HCT116 (cell line): Measurements from ENCODE around the gene COMMD4. TPM values are rescaled to one million over a fixed set of nuclear protein-coding genes. Genes with fewer than 3 reads are reported as not detected.
"Not testable (repeated sequence)": the region's sequence is repeated elsewhere in the genome, so short reads cannot be mapped to it uniquely, and the experiment has no call there.

ENCODE experiments used
- ATAC-seq: fragments of 200-7000 bp; cut with Tn5 transposase; 2 replicates; pipeline ENCODE4 v1.9.1; 2020; ENCODE audit warnings: mild to moderate bottlenecking, moderate library complexity
- BruUV-seq: library from RNA; stranded (reverse); fragments of 400-500 nt; replicated peaks from 2 replicates; lab custom pipeline; 2021; lab: Mats Ljungman, UMichigan
- CTCF ChIA-PET: fragments of 300-600 bp; sonication (Branson Sonifier 250); formaldehyde crosslinking; loops from one replicate; lab custom pipeline; 2021; ENCODE audit warnings: antibody characterized with exemption; lab: Charles Lee
- POLR2A ChIA-PET: fragments of 300-600, 350-600 bp; sonication (Branson Sonifier 250); formaldehyde crosslinking; loops from one replicate; lab custom pipeline; 2021; ENCODE audit warnings: antibody characterized with exemption; lab: Charles Lee
- RAD21 ChIA-PET, 2 experiments: fragments of 300-600 bp; sonication (Branson Sonifier 250); formaldehyde crosslinking; loops; one replicate each; lab custom pipeline; 2023; ENCODE audit warnings: low total read pairs in 2 of 2; ENCODE audit not compliant: uncharacterized antibody in 2 of 2, unreplicated experiment in 2 of 2, low non-redundant PET in 1 of 2; lab: Charles Lee
- DNase-seq: peaks from one replicate; pipeline ENCODE4 v3.0.0-alpha.2; 2010; ENCODE audit warnings: low read depth, low spot score
- H2AFZ ChIP-seq: fragments of 200-600 bp; shearing (Covaris generic), sonication (generic); 2 replicates; pipeline ENCODE4 v1.6.1; 2017; ENCODE audit warnings: low read depth, mixed run types, mixed read lengths, antibody characterized with exemption, low read length; ENCODE audit not compliant: poor library complexity, severe bottlenecking
- H3K27ac ChIP-seq: 2 replicates; pipeline ENCODE4 v1.5.1; 2012; ENCODE audit warnings: low read depth, low read length
- H3K27me3 ChIP-seq: fragments of 200-600 bp; sonication (generic); 2 replicates; pipeline ENCODE4 v1.6.1; 2016; ENCODE audit warnings: mixed run types, low read length, mixed read lengths; ENCODE audit not compliant: insufficient read depth
- H3K36me3 ChIP-seq, 2 experiments: fragments of 200-500 bp in 1 of 2; fragments of 200-600 bp in 1 of 2; sonication (Bioruptor generic) in 1 of 2; sonication (generic) in 1 of 2; 2 replicates each; pipeline versions ENCODE4 v1.5.1 to v1.6.1; 2014 to 2016; ENCODE audit warnings: low read length in 2 of 2, inconsistent platforms in 1 of 2, mixed read lengths in 1 of 2, mixed run types in 1 of 2; ENCODE audit not compliant: insufficient read depth in 2 of 2, control insufficient read depth in 1 of 2
- H3K4me1 ChIP-seq, 2 experiments: fragments of 200-600 bp in 1 of 2; sonication (generic) in 1 of 2; 2 replicates each; pipeline versions ENCODE4 v1.5.1 to v1.6.1; 2012 to 2017; ENCODE audit warnings: low read length in 2 of 2, inconsistent platforms in 1 of 2, mild to moderate bottlenecking in 1 of 2, mixed read lengths in 1 of 2, mixed run types in 1 of 2, moderate library complexity in 1 of 2; ENCODE audit not compliant: insufficient read depth in 2 of 2, control insufficient read depth in 1 of 2
- H3K4me2 ChIP-seq: fragments of 200-600 bp; sonication (generic); 2 replicates; pipeline ENCODE4 v1.6.1; 2017; ENCODE audit warnings: mixed run types, low read length, mixed read lengths
- H3K4me3 ChIP-seq, 2 experiments: fragments of 200-600 bp in 1 of 2; sonication (generic) in 1 of 2; replicated peaks in 1 of 2; 2 replicates each; pipeline ENCODE4 v1.5.1; 2011 to 2016; ENCODE audit warnings: low read length in 2 of 2, control low read depth in 1 of 2, low read depth in 1 of 2, mild to moderate bottlenecking in 1 of 2, mixed read lengths in 1 of 2, mixed run types in 1 of 2
- H3K79me2 ChIP-seq: fragments of 200-600 bp; sonication (generic); 2 replicates; pipeline ENCODE4 v1.6.1; 2017; ENCODE audit warnings: mild to moderate bottlenecking, mixed run types, low read length, moderate library complexity, mixed read lengths; ENCODE audit not compliant: insufficient read depth
- H3K9ac ChIP-seq: fragments of 200-600 bp; sonication (generic); 2 replicates; pipeline ENCODE4 v1.6.1; 2016; ENCODE audit warnings: low read length, mixed read lengths
- H3K9me2 ChIP-seq: fragments of 200-600 bp; sonication (generic), shearing (Covaris generic); 2 replicates; pipeline ENCODE4 v1.6.1; 2017; ENCODE audit warnings: mixed run types, mild to moderate bottlenecking, moderate library complexity; ENCODE audit not compliant: insufficient read depth
- H3K9me3 ChIP-seq, 2 experiments: fragments of 200-500 bp in 1 of 2; fragments of 200-600 bp in 1 of 2; sonication (Bioruptor generic) in 1 of 2; sonication (generic) in 1 of 2; 2 replicates each; pipeline ENCODE4 v1.6.1; 2014 to 2017; ENCODE audit warnings: low read length in 2 of 2, mixed read lengths in 2 of 2, inconsistent platforms in 1 of 2, low read depth in 1 of 2, mild to moderate bottlenecking in 1 of 2, mixed run types in 1 of 2, moderate library complexity in 1 of 2; ENCODE audit not compliant: control insufficient read depth in 1 of 2, insufficient read depth in 1 of 2
- H4K20me1 ChIP-seq: fragments of 200-600 bp; sonication (generic), shearing (Covaris generic); 2 replicates; pipeline ENCODE4 v1.6.1; 2017; ENCODE audit warnings: mixed run types, mild to moderate bottlenecking, moderate library complexity; ENCODE audit not compliant: insufficient read depth
- CTCF ChIP-seq, 3 experiments: fragments of 200-600 bp in 1 of 3; sonication (generic) in 1 of 3; IDR thresholded peaks in 2 of 3; conservative IDR thresholded peaks in 1 of 3; 2 replicates each; pipeline ENCODE4 v1.5.1; 2012 to 2017; ENCODE audit warnings: low read depth in 2 of 3, low read length in 2 of 3, antibody characterized with exemption in 1 of 3, borderline replicate concordance in 1 of 3, control low read depth in 1 of 3, mild to moderate bottlenecking in 1 of 3, mixed read lengths in 1 of 3, mixed run types in 1 of 3, moderate library complexity in 1 of 3; ENCODE audit not compliant: insufficient read depth in 1 of 3
- intact Hi-C: fragments of 100-400 bp; cut with micrococcal nuclease; formaldehyde crosslinking; loops from 2 replicates; pipeline ENCODE4 v1.10.0; 2022
- total RNA-seq: library from RNA; stranded (reverse); gene quantifications from one replicate; pipeline ENCODE4 v1.2.1, GENCODE V29; 2021; ENCODE audit not compliant: unreplicated experiment

Gene COMMD4
- total RNA-seq, 1 experiment from 2014 or later: 141 TPM

DNA sequence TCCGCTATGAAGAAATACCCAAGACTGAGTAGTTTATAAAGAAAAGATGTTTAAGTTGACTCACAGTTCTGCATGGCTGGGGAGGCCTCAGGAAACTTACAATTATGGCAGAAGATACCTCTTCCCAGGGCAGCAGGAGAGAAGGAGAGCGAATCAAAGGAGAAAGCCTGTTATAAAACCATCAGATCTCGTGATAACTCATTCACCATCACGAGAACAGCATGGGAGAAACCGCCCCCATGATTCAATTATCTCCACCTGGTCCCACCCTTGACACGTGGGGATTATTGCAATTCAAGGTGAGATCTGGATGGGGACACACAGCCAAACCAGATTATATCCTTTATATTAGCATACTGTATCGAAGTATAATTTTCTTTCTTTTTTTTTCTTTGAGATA, 3.8 kb upstream of the COMMD4 start:
- H3K27ac ChIP-seq, H3K9me2 ChIP-seq, H3K36me3 ChIP-seq, RAD21 ChIA-PET, H3K9me3 ChIP-seq, H3K27me3 ChIP-seq, H2AFZ ChIP-seq, DNase-seq, POLR2A ChIA-PET, H4K20me1 ChIP-seq, H3K4me2 ChIP-seq, H3K4me3 ChIP-seq, BruUV-seq, ATAC-seq, CTCF ChIA-PET, intact Hi-C loops, H3K9ac ChIP-seq: not testable (repeated sequence)
- Histone ChIP-seq H3K79me2 (peaks cover 12% of the 10 kb centered on the region), H3K4me1 (peaks cover 9 to 14% of the 10 kb centered on the region in 2 experiments)

DNA sequence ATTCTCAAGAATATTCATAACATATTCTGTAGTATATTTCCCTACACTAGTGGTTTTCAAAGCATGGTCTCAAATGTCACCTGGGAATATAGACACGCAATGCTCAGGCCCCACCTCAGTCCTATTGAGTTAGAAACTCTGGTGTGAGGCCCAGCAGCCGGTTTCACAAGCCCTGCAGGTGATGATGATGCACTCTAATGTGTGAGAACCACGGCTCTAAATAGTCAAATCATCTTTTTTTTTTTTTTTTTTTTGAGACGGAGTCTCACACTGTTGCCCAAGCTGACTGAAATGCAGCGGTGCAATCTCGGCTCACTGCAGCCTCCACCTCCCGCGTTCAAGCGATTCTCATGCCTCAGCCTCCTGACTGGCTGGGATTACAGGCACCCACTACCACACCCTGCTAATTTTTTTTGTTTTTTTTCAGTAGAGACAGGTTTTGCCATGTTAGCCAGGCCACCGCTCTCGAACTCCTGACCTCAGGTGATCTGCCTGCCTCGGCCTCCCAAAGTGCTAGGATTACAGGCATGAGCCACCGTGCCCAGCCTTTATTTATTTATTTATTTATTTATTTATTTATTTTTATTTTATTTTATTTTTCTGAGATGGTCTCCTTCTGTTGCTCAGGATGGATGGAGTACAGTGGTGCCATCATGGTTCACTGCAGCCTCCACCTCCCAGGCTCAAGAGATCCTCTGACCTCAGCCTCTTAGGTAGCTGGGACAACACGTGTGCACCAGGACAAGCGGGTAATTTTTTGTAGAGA, 2.0 kb upstream of the COMMD4 start:
- H3K27me3 ChIP-seq, H4K20me1 ChIP-seq, H3K9ac ChIP-seq, CTCF ChIA-PET, intact Hi-C loops, H3K4me2 ChIP-seq, BruUV-seq, H3K27ac ChIP-seq, H3K9me2 ChIP-seq, H3K36me3 ChIP-seq, ATAC-seq, DNase-seq, RAD21 ChIA-PET, H3K4me3 ChIP-seq, POLR2A ChIA-PET, H3K9me3 ChIP-seq, H2AFZ ChIP-seq: not testable (repeated sequence)
- Histone ChIP-seq H3K4me1 (peaks cover 9 to 14% of the 10 kb centered on the region in 2 experiments), H3K79me2 (peaks cover 13% of the 10 kb centered on the region)

DNA sequence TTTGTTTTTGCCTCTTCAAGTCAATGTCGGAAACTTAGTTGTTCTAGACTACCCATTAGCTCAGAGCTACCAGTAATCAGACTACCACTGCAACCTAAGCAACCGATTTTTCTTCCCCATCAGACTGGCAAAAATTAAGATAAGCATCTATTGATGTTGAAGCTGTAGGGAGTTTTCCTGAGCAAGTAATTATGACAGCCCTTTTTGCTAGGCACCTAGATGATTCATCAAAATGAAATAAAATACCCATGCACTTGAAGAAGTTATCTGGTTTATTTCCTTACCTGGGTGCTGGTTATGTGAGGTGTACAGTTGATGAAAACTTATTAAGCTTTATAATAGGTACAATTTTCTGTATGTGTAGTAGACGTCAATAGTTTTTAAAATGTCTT, 554 bp upstream of the COMMD4 start:
- ChIA-PET CTCF (no interaction called here), POLR2A (interaction anchor here (1.1 kb wide), 1 partner anchor 12 kb away, joined by 3 read pairs; the partner anchor contains the start of gene NEIL1), RAD21 (no interaction called here)
- DNase-seq: no peak
- intact Hi-C loops: no loop called here
- H3K4me1 ChIP-seq: peaks cover 9 to 14% of the 10 kb centered on the region in 2 experiments
- H3K27me3 ChIP-seq: no peaks in the 10 kb centered on the region
- H4K20me1 ChIP-seq: no peaks in the 10 kb centered on the region
- BruUV-seq: TSS peak; percentile 82
- H2AFZ ChIP-seq: peak overlapping the region; percentile 24
- H3K4me2 ChIP-seq: peak overlapping the region; percentile 92
- H3K9me3 ChIP-seq: no peaks in the 10 kb centered on the region
- peak overlapping the region; percentile 71 to 83 for H3K4me3 ChIP-seq
- no peak for ATAC-seq
- H3K79me2 ChIP-seq: peaks cover 13% of the 10 kb centered on the region
- peak overlapping the region; percentile 87 for H3K9ac ChIP-seq
- TF ChIP-seq CTCF (IDR thresholded peaks at IDR 0.05 in 2 of 3, conservative IDR thresholded peaks at IDR 0.05 in 1 of 3; ENCODE audit: borderline replicate concordance in 1 of 3, insufficient read depth in 1 of 3, low read depth in 2 of 3, low read length in 2 of 3): no peak
- no peaks in the 10 kb centered on the region for H3K36me3 ChIP-seq
- peak overlapping the region; percentile 48; the same call in 1 of the 2 replicates for H3K27ac ChIP-seq
- no peaks in the 10 kb centered on the region for H3K9me2 ChIP-seq
